ENCODE results near the gene CHI3L2. TPM values are rescaled to one million over a fixed set of nuclear protein-coding genes. Genes with fewer than 3 reads are reported as not detected.

Gene CHI3L2
- total and polyA plus RNA-seq, 2 of the 13 experiments (the other 11 are each of a cell fraction or from before 2014, with no cell fraction given), result 0.46 to 1.7 TPM

DNA sequence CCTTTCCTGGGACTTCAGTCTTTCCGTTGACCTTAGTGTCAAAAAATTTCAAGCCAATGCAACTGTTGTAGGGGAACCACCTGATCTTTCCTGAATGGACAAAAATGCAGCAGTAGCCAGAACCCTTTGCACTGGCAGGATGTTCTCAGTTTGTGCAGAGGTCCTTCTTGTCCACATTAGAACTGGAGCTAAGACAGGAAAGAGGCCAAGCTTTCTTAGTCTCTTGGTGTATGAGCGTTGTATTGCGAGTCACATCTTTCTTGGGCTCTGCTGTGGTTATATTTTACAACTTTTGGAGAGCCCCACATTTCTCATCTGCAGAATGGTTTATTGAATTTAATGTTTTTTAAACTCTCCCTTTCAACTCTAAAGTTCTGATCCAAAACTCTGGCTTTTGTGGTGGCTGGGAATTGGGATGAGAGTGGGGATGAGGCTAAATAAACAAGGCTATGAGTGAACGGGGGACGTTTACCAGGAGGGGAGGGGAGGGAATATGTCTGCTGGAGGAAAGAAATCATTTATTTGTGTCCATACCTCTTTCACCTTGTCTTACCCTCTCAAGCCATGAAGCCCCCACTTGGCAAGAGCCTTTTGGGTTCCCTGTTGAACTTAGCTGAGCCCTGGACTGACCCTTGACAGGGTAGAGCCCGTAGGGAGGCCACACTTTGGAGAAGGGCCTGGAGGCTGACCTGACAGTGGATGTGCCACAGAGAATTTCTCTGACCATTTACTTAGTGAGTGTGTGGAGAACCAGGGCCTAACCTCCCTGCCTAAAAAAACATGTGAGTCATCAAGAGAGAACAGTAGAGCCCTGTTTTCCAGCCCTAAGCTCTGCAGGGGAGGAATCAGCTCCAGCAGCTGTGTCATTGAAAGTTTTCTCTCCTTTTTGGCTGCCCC lies 586 bp downstream of the CHI3L2 start (continued):
- TF ChIP-seq ZNF446 (CRISPR knock-in tag; IDR thresholded peaks at IDR 0.05) (no peak), WIZ (CRISPR knock-in tag; IDR thresholded peaks at IDR 0.05) (no peak), ZNF121 (CRISPR knock-in tag; IDR thresholded peaks at IDR 0.05) (no peak), EEA1 (CRISPR knock-in tag; IDR thresholded peaks at IDR 0.05; ENCODE audit: borderline replicate concordance) (no peak), MYC (CRISPR knock-in tag; IDR thresholded peaks at IDR 0.05; ENCODE audit: borderline replicate concordance) (no peak), NCOA2 (CRISPR knock-in tag; IDR thresholded peaks at IDR 0.05) (peak; percentile 68), FOSL1 (CRISPR knock-in tag; IDR thresholded peaks at IDR 0.05; ENCODE audit: borderline replicate concordance) (peak; percentile 94), ZNF17 (CRISPR knock-in tag; IDR thresholded peaks at IDR 0.05) (no peak), ZNF878 (CRISPR knock-in tag; IDR thresholded peaks at IDR 0.05) (no peak), ZNF225 (CRISPR knock-in tag; IDR thresholded peaks at IDR 0.05) (no peak), JUN (CRISPR knock-in tag; IDR thresholded peaks at IDR 0.05) (peak; percentile 74; the same call in 1 of the 2 replicates), SPEN (CRISPR knock-in tag; IDR thresholded peaks at IDR 0.05; ENCODE audit: low read depth) (no peak), XRCC5 (optimal IDR thresholded peaks at IDR 0.05; ENCODE audit: low read length) (peak; percentile 30), SMAD1 (CRISPR knock-in tag; IDR thresholded peaks at IDR 0.05; ENCODE audit: borderline replicate concordance, low read depth) (no peak), SP1 (IDR thresholded peaks at IDR 0.05) (no peak), SP1 (CRISPR knock-in tag; IDR thresholded peaks at IDR 0.05) (no peak), NCOA5 (CRISPR knock-in tag; IDR thresholded peaks at IDR 0.05) (no peak), POLR2G (IDR thresholded peaks at IDR 0.05; ENCODE audit: low read depth, low read length) (peak; percentile 74), NR2F1 (CRISPR knock-in tag; IDR thresholded peaks at IDR 0.05) (peak in 1 of 2 experiments; percentile 32; a peak in 1 of 4 replicates), PAWR (CRISPR knock-in tag; IDR thresholded peaks at IDR 0.05; ENCODE audit: borderline replicate concordance) (no peak), NFYC (CRISPR knock-in tag; IDR thresholded peaks at IDR 0.05) (no peak), ZNF234 (CRISPR knock-in tag; conservative IDR thresholded peaks at IDR 0.05) (no peak), RBFOX2 (IDR thresholded peaks at IDR 0.05; ENCODE audit: low read depth, low read length) (peak; percentile 64; the same call in 1 of the 2 replicates), ZNF138 (CRISPR knock-in tag; IDR thresholded peaks at IDR 0.05; ENCODE audit: low read depth) (no peak)
- TF ChIP-seq, protein P1, sequence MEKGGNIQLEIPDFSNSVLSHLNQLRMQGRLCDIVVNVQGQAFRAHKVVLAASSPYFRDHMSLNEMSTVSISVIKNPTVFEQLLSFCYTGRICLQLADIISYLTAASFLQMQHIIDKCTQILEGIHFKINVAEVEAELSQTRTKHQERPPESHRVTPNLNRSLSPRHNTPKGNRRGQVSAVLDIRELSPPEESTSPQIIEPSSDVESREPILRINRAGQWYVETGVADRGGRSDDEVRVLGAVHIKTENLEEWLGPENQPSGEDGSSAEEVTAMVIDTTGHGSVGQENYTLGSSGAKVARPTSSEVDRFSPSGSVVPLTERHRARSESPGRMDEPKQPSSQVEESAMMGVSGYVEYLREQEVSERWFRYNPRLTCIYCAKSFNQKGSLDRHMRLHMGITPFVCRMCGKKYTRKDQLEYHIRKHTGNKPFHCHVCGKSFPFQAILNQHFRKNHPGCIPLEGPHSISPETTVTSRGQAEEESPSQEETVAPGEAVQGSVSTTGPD (CRISPR knock-in tag; IDR thresholded peaks at IDR 0.05), result peak; percentile 90
- TF ChIP-seq, protein P2, sequence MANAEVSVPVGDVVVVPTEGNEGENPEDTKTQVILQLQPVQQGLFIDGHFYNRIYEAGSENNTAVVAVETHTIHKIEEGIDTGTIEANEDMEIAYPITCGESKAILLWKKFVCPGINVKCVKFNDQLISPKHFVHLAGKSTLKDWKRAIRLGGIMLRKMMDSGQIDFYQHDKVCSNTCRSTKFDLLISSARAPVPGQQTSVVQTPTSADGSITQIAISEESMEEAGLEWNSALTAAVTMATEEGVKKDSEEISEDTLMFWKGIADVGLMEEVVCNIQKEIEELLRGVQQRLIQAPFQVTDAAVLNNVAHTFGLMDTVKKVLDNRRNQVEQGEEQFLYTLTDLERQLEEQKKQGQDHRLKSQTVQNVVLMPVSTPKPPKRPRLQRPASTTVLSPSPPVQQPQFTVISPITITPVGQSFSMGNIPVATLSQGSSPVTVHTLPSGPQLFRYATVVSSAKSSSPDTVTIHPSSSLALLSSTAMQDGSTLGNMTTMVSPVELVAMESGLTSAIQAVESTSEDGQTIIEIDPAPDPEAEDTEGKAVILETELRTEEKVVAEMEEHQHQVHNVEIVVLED (CRISPR knock-in tag; IDR thresholded peaks at IDR 0.05; ENCODE audit: borderline replicate concordance), result no peak
- TF ChIP-seq, protein P3, sequence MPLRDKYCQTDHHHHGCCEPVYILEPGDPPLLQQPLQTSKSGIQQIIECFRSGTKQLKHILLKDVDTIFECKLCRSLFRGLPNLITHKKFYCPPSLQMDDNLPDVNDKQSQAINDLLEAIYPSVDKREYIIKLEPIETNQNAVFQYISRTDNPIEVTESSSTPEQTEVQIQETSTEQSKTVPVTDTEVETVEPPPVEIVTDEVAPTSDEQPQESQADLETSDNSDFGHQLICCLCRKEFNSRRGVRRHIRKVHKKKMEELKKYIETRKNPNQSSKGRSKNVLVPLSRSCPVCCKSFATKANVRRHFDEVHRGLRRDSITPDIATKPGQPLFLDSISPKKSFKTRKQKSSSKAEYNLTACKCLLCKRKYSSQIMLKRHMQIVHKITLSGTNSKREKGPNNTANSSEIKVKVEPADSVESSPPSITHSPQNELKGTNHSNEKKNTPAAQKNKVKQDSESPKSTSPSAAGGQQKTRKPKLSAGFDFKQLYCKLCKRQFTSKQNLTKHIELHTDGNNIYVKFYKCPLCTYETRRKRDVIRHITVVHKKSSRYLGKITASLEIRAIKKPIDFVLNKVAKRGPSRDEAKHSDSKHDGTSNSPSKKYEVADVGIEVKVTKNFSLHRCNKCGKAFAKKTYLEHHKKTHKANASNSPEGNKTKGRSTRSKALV (CRISPR knock-in tag; IDR thresholded peaks at IDR 0.05), result no peak

All from HepG2 (cell line).